ENCODE data around the gene FAAP20.

FAAP20 gene

DNA sequence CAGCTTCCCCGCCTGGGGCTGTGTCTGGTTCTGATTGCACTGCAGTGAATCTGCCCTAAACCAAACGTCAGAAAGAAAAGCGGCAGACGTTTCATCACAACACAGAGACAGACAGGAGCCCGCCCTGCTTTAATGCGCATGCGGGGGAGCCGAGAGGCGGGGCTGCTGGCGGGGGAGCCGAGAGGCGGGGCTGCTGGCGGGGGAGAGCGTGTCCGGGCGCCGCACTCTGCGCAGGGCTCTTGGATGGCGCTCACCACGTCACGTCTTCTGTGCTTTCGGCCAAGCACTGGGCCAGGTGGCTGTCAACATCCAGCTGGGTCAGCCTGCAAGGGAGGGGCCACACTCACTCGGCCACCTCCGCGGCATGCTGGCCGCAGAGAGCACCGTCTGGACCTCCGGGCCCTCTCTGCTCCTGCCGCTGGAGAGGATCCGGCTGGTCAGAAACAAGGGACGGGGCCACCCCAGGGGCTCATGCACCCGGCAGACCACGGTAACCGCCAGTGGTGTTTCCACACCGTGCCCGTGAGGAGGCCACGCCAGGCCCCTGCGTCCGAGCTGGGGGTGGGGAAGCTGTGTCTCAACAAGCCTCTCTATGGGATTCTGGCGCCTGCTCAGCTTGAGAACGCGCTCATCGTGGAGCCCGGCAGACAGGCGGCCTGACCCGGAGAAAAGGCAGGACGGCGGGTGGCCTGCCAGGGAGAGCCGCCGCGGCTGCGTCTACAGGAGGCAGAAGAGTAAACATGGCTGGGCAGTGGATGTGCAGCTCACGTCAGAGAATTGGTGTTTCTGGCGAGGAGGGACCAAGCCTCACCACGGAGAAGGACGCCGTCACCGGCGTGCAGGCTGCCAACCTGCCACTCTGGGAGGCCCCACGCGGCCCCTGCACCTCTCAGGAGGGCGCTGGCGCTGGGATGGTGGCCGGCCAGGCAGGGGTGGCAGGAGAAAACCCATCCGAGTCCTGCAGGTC, 4.8 kb downstream of the FAAP20 start:
- peak overlapping the region; percentile 90 for H3K27ac ChIP-seq
- TF ChIP-seq CTCF (conservative IDR thresholded peaks at IDR 0.05) (no peak), ZFX (IDR thresholded peaks at IDR 0.05) (peak; percentile 58; the same call in 1 of the 2 replicates)

- TF ChIP-seq CTCF (conservative IDR thresholded peaks at IDR 0.05) (no peak), ZFX (IDR thresholded peaks at IDR 0.05) (no peak)
- peak overlapping the region; percentile 90; the same call in 1 of the 2 replicates for H3K27ac ChIP-seq
Observed at GRCh38 chr1:2188336-2188735, 6.2 kb downstream of the FAAP20 start.

- H3K27ac ChIP-seq, result no peak overlapping the region
- no peak for TF ChIP-seq CTCF (conservative IDR thresholded peaks at IDR 0.05)
- TF ChIP-seq ZFX (IDR thresholded peaks at IDR 0.05), result no peak
Observed at GRCh38 chr1:2187619-2188018, 7.0 kb downstream of the FAAP20 start.

GRCh38 chr1:2186901-2187300, 7.7 kb downstream of the FAAP20 start:
- H3K27ac ChIP-seq, result no peak overlapping the region
- TF ChIP-seq ZFX (IDR thresholded peaks at IDR 0.05), result no peak
- no peak for TF ChIP-seq CTCF (conservative IDR thresholded peaks at IDR 0.05)

DNA sequence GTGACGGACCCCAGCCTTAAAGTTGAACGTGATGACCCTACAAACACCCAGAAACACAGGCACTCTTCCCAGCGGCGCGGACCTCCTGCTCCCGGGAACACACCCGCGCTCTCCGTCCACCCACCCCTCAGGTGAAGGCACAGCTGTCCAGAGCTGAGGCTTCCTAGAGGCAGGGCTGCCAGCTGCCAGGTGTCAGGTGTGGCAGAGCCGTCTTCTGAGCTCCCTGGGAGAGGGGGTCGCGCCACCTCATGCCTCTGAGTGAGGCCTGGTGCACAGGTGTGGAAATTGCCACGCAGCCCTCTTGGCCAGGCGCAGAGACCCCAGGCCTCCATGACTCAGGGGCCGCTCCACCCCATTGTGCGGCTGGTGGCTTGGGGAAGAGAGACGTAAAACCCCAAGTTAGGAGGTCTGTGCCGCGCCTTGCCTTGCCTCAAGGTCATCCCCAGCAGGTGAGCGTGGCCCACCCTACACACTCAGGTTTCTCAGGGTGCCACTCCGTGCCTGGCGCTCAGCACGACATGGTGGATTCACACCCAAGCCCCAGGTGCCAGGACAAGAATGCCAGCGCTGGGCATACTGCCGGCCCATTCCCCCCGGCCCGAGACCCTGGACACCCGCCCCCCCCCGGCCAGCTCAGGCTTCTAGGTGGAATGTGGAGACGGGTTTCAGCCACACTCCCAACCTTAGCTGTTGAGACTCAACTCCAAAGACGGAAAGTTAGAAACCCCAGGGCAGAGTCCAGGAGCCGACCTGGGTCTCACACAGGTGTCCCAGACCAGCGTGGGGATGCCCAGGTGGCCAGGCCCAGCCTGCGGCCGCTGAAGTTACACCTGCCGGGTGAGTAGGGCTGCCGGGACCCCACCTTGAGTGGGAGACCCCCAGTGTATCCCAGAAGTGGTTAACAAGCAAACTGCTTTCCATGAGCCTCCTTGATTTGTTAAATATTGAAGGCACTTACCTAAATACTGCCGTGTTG, 8.4 kb downstream of the FAAP20 start:
- no peak overlapping the region for H3K27ac ChIP-seq
- TF ChIP-seq ZFX (IDR thresholded peaks at IDR 0.05) (no peak), CTCF (conservative IDR thresholded peaks at IDR 0.05) (no peak)

DNA sequence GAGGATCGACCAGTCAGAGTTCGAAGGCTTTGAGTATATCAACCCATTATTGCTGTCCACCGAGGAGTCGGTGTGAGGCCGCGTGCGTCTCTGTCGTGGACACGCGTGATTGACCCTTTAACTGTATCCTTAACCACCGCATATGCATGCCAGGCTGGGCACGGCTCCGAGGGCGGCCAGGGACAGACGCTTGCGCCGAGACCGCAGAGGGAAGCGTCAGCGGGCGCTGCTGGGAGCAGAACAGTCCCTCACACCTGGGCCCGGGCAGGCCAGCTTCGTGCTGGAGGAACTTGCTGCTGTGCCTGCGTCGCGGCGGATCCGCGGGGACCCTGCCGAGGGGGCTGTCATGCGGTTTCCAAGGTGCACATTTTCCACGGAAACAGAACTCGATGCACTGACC, 9.6 kb downstream of the FAAP20 start:
- H3K27ac ChIP-seq, result no peak overlapping the region
- no peak for TF ChIP-seq ZFX (IDR thresholded peaks at IDR 0.05)
- no peak for TF ChIP-seq CTCF (conservative IDR thresholded peaks at IDR 0.05)
